ENCODE measurements around the gene CNTNAP5.

GRCh38 chr2:124814968-124815745, 790.1 kb downstream of the CNTNAP5 start:
- TF ChIP-seq, protein P1, sequence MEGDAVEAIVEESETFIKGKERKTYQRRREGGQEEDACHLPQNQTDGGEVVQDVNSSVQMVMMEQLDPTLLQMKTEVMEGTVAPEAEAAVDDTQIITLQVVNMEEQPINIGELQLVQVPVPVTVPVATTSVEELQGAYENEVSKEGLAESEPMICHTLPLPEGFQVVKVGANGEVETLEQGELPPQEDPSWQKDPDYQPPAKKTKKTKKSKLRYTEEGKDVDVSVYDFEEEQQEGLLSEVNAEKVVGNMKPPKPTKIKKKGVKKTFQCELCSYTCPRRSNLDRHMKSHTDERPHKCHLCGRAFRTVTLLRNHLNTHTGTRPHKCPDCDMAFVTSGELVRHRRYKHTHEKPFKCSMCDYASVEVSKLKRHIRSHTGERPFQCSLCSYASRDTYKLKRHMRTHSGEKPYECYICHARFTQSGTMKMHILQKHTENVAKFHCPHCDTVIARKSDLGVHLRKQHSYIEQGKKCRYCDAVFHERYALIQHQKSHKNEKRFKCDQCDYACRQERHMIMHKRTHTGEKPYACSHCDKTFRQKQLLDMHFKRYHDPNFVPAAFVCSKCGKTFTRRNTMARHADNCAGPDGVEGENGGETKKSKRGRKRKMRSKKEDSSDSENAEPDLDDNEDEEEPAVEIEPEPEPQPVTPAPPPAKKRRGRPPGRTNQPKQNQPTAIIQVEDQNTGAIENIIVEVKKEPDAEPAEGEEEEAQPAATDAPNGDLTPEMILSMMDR (IDR thresholded peaks at IDR 0.05) = no peak
- TF ChIP-seq REST (IDR thresholded peaks at IDR 0.05; ENCODE audit: insufficient read depth in 1 of 2, low read depth in 2 of 2, low read length in 1 of 2) = no peak
- no peak for TF ChIP-seq POLR2AphosphoS5 (IDR thresholded peaks at IDR 0.05; ENCODE audit: low read depth, low read length)
- TF ChIP-seq SIN3A (IDR thresholded peaks at IDR 0.05; ENCODE audit: borderline replicate concordance, insufficient read depth, low read depth, low read length) = no peak
- no peak for TF ChIP-seq TCF7L2 (IDR thresholded peaks at IDR 0.05; ENCODE audit: low read depth, low read length)
